Non-pigmented ciliary epithelial cell (primary cell): Measurements from ENCODE around the gene F2RL3.
"Not testable (repeated sequence)": the region's sequence is repeated elsewhere in the genome, so short reads cannot be mapped to it uniquely, and the experiment has no call there.

Source experiments
- DNase-seq: peaks from one replicate; pipeline ENCODE4 v3.0.0-alpha.2; 2010; ENCODE audit warnings: low read depth

The F2RL3 gene

DNA sequence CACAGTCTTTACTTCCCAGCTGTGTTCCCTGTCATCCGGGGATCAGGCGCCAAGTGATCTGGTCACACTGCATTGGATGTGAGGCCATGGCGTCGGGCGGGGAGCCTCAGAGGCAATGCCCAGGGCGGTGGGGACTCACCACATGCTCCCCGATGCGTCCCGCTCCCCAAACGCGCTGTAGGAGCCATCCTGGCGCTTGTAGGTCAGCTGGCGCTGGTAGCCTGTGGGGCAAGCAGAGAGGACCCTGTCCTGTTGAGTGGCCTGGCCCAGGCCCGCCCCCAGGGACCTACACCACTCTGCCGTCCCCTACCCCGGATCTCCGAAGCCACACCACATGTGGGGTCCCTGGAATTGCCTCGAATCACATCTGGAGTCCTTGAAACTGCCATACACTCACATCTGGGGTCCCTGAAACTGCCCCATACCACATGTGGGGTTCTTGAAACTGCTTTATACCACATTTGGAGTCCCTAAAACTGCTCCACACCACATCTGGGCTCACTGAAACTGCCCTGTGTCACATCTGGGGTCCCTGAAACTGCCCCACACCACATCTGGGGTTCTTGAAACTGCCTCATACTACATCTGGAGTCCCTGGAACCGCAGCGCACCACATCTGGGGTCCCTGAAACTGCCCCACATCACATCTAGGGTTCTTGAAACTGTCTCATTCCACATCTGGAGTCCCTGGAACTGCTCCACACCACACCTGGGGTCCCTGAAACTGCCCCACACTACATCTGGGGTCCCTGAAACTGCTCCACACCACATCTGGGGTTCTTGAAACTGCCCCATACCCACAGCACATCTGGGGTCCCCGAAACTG, 33.2 kb downstream of the F2RL3 start:
- DNase-seq: no peak

DNA sequence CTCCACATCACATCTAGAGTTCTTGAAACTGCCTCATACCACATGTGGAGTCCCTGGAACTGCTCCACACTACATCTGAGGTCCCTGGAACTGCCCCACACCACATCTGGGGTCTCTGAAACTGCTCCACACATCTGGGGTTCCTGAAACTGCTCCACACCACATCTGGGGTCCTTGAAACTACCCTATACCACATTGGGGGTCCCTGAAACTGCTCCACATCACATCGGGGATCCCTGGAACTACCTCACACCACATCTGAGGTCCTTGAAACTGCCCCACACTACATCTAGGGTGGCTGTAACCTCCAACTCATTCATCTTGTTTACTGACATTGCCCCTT, 33.8 kb downstream of the F2RL3 start:
- DNase-seq: no peak

DNA sequence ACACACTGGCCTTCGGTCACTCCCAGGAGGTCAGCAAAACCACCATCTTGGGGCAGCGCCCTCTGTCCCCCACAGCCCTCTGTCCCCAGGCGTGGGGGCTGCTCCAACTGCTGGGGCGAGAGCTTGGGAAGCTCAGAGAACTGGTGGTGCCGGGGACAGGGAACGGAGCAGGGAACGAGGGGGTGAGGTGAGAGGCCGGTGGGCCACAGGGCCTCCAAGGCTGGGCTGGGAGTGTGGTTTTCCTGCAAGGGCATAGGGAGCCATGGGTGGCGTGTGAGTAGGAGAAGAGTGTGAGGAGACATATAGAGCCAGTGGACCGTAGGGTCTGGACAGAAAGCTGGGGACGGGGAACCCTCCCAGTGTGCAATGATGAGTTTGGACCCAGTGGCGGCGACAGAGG, 34.1 kb downstream of the F2RL3 start:
- no peak for DNase-seq

DNA sequence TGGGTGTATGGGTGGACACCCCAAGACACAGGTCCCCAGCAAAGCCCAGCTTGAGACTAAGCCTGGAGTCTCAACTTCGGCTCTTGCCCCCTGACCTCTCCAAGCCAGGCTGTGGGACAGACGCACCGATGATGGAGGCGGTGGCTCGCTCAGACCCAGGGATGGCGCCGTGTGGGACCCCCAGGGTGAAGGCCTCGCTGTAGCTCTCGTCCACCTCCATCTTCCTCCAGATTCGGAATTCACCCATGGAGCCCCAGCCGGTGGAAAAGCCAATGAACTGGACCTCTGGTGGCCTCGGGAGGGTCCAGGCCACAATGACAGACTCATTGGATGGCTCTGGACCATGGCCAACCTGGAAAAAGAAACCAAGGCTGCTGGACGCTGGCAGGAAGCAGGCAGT, 39.1 kb downstream of the F2RL3 start:
- no peak for DNase-seq

DNA sequence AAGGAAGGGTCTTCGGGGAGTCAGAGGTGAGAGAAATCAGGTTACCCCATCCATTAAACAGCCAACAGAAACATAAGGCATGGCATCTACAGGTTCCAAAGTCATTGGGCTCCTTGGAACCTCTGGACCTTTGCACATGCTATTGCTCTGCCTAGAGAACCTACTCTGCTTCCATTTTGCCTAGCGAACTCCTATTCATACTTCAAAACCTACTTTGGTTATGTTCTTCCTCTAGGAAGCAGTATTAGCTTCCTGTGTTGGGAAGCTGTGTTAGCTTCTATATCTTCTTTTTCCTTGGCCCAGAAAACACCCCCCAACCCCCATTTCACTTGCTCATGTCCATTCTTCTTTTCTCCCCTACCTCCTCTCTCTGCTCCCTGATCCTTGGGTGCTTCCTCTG, 39.6 kb downstream of the F2RL3 start:
- DNase-seq: no peak

DNA sequence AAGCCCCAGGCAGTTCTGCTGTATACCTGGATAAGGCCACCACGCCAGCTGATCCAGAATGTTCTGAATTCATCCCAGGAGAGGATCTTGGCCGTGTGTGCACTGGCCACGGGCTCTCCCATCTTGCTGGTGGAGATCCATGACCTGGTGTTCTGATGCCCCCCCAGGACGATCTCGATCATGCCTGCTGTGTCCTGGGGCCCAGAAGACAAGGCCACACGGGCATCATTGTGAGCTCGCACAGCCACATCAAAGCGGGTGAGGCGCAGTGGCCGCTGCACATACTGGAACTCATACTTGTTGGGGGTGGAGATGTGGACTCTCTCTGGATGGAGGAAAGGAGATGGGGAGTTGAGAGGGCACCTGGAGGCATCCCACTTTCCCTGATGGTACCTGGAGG, 40.1 kb downstream of the F2RL3 start:
- DNase-seq: no peak

DNA sequence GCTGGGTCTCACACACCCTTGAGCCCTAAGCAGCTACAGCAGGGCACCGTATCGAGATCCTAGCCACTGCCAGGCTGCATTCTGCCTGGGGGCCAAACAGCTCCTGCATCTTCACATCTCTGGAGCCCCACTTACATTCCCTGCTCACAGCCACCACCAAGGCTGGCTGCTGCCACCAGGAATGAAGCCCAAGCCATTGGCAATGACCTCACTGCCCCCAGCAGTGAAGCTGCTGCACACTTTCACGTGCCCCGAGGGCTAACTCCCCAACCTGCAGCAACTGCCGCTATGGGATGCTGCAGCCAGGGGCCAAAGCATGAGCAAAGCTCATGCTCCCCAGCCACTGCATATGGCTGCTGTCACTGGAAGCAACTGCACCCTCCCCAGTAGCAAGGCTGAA, 42.0 kb downstream of the F2RL3 start:
- DNase-seq: no peak

DNA sequence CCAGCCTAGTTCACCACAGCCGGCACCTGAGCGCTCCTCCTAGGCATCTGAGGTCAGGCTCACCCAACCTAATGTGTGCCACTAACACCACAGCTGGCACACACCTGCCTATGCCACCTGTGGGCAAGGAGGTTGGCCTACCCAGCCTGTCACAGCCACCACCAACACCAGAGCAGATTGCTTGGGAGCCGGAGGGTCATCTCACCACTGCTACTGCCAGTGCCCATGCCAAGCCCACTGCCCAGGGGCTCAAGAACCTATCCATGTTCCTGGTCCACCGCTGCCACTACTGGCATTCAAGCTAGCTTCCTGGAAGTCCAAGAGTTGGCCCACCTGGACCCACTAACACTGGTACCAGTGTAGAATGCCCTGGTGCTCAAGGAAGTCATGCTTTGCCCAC, 42.5 kb downstream of the F2RL3 start:
- DNase-seq: no peak

DNA sequence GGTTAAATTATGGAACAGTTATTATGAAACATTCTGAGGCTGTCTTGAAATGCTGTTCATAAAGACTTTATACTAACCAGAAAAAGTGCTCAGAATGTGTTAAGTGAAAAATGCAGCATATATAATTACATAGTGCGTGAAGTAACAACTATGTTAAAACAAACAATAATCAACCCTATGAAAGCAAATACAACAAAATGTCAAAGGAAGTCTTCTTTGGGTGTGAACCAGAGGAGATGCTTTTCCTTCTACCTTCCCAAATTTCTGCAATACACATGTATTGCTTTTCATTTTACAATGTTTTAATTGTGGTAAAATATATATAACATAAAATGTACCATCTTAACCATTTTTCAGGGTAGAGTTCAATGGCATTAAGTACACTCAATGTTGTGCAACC, 45.7 kb downstream of the F2RL3 start:
- no peak for DNase-seq

DNA sequence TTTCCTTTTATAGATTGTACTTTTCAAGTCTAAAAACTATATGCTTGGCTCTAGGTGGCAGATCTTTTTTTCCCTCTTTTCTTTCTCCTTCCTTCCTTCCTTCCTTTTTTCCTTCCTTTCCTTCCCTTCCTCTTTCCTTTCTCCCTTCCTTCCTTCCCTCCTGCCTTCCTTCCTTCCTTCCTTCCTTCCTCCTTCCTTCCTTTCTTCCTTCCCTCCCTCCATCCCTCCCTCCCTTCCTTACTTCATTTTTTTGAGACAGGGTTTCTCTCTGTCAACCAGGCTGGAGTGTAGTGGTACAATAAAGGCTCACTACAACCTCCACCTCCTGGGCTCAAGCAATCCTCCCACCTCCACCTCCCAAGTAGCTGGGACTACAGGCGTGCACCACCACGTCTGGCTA, 48.1 kb downstream of the F2RL3 start:
- DNase-seq: no peak

DNA sequence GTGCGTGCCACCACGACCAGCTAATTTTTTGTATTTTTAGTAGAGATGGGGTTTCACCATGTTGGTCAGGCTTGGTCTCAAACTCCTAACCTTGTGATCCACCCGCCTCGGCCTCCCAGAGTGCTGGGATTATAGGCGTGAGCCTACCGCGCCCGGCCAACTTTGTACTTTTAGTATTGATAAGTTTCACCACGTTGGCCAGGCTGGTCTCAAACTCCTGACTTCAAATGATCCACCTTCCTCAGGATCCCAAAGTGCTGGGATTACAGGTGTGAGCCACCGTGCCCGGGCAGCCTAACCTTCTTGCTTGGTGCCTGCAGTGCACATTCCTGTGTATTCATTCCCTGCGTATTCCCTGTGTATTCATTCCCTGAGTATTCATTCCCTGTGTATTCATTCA, 49.0 kb downstream of the F2RL3 start:
- not testable (repeated sequence) for DNase-seq

DNA sequence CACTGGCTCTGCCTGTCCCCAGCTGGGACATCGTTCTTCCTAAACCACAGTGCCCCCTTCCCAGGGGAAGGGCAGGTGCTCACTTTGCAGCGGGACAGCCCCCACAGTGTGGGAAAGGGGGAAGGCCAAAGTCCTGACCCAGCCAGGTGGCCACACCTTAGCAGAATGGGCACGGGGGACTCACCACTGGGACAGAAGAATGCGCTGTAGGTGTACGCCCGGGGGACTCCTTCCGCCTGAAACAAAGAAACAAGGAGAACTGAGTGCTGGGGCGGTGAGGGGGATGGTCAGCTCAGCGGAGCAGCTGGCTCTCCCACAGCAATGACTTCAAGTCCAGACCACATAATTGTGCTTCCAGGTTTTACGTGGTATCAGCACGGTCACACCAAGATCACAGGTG, 49.4 kb downstream of the F2RL3 start:
- DNase-seq: no peak

DNA sequence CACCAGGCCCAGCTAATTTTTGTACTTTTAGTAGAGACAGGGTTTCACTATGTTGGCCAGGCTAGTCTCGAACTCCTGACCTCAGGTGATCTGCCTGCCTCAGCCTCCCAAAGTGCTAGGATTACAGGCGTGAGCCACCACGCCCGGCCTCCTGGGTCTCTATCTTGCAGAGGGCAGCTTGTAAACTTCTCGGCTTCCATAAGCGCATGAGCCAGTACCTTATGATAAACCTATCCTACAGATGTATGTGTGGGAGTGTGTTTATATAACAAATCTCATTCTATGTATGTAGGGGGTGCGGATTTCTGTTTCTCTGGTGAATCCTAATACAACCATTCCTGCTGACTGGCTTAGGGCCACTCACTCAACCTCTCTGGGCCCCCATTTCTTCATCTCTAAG, 51.3 kb downstream of the F2RL3 start:
- DNase-seq: not testable (repeated sequence)

DNA sequence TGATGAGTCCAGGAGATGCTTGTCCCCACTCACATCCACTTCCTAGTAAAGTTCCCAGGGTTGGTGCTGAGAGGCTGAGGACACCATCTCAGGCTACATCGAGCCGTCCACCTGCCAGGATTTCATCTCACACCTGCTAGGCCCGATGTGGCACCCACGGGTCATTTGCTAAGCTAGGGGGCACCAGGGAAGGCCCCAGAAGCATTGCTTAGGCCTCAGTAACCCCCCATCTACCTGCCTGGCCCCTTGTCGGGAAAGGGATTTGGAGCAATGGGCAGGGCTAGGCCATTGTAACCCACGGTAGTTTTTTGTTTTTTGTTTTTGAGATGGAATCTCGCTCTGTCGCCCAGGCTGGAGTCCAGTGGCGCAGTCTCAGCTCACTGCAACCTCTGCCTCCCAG, 51.8 kb downstream of the F2RL3 start:
- DNase-seq: no peak
